Endometrium (tissue), 2 donors: ENCODE results near the gene RAD9B.
"Not testable (repeated sequence)": the region's sequence is repeated elsewhere in the genome, so short reads cannot be mapped to it uniquely, and the experiment has no call there.

Source experiments
- FAIRE-seq: peaks from 2 replicates; lab custom pipeline; 2012; peaks lifted over from hg19 to GRCh38; lab: Jason Lieb, UNC
- donor health status: control.
- donor health status: control.

RAD9B gene

DNA sequence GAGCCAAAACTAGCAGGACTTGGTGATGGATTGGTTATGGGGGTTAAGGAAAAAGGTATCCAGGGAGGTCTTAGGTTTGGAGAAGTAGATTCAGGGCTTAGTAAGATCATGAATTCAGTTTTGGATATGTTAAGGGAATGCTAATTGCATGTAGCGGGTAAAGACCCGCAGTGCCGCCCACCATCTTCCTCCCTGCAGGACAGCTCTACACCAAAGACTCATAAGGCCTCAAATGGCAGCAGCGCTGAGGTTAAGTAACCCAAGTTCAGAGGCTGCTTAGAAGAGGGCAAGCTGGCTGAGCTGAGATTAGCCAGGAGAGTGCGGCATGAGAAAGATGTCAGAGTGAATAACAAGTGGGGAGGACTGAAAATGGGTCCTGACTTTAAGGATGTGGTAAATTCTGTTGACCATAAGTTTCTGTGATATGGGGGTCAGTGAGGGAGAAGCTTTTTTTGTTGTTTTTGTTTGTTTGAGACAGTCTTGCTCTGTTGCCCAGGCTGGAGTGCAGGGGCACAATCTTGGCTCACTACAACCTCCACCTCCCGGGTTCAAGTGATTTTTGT is 26.2 kb downstream of the RAD9B start:
- no peak for FAIRE-seq

DNA sequence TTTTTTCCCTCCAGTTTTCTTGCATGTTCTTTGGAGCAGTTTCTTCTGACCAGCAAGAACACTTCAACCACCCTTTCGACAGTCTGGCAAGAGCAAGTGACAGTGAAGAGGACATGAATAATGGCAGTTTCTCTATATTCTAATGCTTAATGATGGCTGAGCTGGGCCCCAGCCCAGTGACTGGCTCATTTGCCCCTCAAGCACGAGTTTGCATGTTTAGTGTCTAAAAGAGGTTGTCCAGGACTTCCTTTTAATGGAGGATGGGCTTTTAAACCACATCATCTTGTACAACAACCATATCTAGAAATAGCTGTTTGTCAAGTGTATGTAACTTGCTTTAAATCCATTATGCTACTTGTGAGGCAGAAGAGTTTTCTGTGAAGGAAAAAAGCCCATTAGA is 28.4 kb downstream of the RAD9B start:
- FAIRE-seq, result no peak

DNA sequence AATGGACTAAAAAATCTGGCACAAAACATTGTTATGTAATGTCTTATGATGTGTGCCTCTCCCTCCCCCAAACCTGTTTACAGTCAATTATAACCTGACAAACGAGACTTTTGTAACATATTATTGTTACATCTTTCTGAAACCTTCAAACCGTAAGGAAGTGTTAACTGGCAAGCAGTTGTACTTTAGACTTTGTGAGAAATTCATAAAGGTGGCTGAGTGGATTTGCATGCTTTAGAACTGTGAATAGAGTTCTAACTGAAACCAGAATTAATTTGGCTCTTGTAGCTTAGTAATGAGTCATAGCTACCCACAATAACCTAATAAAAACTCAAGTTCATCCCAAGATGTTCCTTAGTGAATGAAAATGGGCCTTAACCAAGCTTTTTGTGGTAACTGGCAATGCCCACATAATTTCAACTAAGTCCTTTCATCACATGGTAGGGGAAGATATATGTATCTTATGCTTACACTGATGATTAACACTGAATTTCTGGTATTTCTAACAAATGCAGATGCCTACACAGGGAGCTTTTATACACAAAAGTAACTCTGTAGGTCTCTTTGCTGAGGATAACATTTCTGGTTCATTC is 29.7 kb downstream of the RAD9B start:
- FAIRE-seq, result no peak

DNA sequence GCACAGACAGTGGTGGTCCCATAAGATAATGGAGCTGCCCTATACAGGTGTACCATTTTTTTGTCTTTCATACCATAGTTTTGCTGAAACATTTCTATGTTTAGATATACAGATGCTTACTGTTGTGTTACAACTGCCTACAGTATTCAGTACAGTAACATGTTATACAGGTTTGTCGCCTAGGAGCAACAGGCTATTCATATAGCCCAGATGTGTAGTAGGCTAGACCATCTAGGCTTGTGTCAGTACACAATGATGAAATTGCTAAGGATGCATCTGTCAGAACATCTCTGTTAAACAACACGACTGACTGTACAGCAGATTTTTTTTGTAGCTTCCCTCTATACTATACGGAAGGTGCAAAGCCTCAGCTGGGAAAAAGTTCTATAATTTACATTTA is 30.5 kb downstream of the RAD9B start:
- no peak for FAIRE-seq

DNA sequence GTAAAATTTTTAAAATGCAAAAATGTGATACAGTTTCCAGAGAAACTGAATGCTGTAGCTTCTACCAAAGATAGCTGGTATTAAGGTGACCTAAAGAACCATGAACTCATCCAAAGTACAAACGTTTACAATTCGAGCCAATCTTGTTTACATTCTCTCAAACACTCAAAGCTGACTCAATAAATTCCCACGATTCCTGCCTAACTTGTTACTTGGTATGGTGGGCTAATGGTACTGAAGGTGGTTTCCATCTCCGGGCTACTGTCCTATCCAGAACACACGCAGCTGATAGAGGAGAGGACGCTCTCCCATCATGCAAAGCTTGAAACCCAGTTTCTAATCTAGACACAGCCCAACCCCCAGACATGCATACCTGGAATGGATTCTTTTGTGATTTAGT is 31.5 kb downstream of the RAD9B start:
- no peak for FAIRE-seq

DNA sequence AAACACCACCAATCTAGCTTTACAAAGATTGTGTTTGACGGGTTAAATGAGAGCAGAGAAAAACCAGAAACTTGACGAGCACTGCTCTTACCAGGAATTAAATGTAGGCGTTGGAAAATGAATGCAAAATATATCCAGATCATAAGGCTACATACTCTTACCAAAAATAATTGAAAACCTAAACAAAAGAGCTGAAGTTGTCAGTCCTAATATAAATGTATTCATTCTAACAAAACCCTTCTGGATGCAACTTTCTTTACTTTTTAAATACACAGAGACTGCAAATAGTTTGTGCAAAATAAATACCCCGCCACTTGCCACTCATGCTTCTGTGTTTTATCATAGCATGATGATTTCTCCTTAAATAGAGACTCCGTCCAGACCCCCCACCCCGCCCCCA is 32.7 kb downstream of the RAD9B start:
- no peak for FAIRE-seq

DNA sequence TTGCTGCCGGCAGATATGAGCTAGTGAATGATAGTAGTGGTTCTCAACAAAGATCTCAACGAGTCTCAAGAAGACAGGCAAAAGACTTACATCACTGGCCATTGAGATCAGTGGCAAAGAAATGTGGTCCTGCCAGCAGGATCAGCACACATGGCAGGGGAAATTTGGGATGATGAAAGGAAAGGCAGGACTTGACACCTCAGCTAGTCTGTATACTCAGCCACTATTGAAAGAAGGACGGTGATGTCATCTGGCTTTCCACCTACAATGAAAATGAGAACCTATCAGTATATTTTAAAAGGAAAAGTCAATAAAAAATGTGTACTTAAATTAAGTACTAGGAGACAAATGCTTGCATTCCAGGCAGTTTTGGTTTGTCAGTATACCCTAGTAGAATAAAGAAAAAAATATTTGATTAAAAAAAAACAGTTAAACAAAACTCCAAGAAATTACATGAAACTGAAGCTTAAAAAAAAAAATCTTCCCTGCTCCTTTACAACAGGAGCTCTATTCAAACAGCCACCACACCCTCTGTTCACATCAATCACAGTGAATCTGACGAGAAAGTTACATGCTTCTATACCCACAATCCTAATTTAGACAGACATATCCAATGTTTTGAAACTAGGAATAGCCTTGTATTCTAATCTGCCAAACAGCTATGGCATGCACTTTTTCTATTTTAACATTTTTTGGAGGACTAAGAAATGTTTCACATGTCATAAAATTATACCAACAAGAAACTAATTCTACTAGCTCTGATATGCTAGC is 34.9 kb downstream of the RAD9B start:
- no peak for FAIRE-seq

DNA sequence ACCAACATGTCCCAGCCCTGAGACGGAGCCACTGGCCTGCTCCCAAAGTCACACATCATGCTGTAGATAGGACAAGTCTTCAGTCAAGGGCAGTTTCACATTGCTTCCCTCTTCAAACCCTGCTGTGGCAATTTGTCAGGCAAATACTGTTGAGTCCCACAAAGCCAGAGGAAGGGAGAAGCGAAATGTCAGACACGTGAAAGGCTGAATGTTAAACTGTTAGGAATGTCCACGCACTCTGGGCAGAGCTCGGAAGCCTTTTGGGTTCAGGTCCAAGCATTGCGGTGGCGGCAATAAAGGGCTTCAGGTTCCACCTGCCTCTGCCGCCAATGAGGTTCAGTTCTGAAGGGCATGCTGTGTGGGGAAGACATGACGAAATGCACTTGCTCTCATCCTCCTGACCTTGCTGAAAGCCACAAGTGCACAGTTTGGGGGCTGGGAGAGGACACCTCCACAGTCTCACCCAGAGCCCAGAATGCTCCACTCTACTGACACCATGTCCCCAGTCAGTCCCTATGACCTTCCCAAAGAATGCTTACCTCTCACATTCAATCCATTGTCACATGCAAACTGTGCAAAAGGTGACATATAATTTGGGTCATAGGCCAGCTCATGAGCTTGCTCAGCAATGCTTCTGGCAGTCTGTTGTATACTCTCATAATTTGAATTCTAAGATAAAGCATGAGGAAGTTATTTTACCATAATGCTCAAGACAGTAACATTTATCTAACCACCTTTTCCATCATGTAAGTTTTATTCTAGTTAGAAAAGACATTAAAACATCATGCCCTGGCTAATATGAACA is 35.7 kb downstream of the RAD9B start:
- no peak for FAIRE-seq

DNA sequence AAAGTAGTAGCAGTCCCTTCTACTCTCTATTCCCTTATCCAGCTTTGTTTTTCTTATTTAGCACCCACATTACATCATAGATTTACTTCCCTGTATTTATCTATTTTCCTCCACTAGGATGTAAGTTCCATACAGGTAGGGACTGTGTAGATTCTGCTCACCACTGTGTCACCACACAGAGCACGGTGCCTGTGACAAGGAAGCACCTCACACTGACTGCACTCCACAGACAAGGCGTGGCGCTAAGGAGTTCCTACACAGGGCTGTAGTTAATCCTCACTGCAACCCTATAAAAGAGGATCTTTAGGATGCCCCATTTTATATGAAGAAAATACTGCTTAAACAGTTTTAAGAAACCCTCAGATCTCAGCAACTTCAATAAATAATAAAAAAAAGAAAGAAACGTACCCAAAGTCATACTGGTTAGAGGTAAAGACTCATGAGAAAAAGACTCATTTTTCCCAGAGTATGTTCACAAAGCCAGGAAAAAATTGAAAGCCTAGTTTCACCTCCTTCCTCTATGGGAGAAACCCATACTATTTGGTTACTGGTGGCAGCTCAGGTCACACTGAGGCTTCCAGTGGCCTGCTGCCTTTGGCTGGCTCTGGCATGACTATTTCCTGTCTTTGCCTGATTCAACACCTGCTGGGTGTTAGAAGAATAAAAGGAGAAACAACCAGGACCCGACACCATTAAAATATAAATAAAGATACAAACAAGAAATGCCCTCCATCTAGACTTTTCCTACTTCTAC is 36.9 kb downstream of the RAD9B start:
- FAIRE-seq, result no peak

DNA sequence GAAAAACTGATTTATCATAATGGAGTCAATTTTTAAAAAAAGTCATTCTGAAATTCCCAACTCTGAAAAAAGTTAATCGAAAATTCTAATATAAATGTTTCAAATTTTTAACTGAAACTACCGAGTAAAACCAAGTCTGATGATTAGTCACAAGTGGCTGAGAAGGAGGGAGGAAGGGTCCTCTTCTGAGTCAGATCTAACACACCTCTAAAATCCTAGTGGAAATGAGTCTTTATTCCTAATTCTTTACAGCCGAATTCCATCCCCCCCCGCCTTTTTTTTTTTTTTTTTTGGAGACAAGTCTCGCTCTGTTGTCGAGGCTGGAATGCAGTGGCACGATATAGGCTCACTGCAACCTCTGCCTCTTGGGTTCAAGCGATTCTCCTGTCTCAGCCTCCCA is 37.9 kb downstream of the RAD9B start:
- FAIRE-seq, result no peak

DNA sequence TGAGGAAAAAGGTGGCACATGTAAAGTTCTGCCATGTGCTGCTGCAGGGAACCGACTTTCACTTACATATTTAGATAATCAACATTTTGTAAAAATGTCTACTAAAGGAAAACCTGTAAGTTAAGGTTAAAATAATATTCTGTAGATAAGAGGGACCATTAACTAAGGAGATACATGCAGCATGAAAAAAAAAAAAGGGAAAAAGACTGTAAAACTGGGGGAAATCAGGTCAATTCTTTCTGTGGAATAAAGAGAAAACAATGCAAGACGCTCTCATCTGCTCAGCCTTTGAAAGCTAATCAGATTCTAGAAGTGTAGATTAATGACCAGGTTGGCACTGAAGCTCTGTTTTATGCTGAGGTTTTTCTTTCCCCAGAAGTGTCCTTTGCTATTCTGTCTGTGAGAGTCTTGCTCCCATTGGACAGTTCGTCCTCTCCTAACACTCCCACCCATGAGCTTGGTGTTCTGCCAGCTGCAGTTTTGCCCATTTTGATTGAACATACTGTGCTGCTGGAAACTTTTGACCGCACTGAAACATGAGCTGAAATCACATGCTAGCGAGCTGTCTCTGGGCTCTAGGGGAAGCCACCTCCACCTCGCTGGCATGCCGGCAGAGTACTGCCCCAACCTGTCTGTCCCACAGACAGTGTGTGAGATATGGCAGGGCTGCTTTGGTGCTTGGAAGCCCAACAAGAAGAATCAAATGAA is 41.3 kb downstream of the RAD9B start:
- no peak for FAIRE-seq

DNA sequence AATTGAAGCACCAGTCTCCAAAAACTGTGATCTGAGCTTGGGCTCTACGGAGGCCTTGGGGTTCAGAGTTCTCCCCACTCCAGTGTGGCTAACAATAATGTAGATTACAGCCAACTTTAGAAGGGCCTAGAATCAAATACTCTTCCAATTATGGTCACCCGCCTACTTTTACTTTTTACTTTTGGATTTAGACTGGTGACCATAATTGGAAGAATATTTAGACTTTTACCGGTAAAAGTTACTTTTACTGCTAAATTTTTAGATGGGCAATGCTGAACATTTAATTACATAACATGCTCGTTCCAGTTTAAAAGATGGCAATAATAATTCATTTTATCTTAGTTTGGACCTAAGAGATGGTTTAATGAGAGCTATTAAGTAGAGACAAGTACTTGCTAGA is 41.8 kb downstream of the RAD9B start:
- FAIRE-seq, result no peak

DNA sequence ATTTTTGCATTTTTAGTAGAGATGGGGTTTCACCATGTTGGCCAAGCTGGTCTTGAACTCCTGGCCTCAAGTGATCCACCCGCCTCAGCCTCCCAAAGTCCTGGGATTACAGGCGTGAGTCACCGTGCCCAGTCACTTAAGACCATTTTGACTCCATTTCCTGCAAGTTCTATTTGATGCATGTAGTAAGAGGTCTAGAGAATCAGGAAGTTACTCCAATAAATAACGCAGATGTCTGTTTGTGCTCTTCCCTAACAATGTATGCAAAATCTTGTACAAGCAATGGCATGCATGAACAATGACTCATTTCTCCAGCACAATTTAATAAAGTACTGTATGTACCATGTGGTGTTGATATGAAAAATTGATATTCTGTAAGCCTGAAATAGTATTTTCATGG is 43.1 kb downstream of the RAD9B start:
- not testable (repeated sequence) for FAIRE-seq

DNA sequence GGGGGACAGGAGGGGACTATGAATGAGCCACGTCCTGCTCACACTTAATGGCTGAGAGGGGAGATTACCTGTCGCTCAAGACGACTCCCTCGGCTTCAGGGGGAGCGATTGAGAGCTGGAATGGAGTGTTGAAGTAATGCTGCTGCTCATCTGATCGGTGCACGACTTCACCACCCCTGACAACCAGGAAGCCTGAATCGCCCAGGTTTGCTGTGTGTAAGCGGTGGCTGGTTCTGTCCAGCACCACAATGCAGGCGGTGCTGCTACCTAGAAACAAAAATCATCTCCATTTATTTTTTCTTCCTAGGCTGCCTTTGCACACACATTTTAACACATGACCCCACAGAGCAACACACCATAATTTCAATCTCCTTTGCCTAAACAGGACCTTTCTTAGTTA is 43.7 kb downstream of the RAD9B start:
- no peak for FAIRE-seq

DNA sequence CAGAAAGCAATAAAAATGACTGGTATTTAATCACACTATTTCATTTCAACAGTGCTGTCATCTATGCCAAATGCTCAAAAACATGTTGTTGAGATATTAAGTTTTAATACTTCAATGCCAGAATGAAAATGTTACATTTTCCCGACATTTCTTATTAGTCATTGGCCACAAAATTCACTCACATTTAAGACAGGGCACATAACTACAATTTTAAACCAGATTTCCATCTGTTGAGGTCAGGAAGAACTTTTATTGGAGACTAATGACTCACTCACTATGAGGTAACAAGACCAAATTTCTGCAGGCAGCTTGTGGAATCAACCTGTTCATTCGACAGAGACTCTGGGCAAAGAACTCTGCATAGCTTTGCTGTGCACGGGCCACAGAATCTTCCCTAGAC is 44.2 kb downstream of the RAD9B start:
- no peak for FAIRE-seq

DNA sequence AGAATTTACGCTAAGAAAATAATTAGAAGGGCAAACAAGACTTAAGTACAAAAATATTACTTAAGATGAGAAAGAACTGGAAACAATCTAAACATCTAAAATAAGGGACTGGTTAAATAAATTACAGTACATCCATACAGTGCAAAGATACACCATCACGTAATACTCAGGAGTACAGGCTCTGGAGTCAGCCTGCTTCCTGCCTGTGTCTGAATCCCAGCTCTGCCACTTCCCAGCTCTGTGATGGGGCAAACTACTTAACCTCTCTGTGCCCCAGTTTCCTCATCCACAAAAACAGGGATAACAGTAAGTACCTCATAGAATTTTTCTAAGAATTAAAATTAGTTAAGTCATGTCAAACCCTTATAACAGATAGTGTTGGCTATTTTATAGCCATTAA is 45.0 kb downstream of the RAD9B start:
- FAIRE-seq, result no peak

DNA sequence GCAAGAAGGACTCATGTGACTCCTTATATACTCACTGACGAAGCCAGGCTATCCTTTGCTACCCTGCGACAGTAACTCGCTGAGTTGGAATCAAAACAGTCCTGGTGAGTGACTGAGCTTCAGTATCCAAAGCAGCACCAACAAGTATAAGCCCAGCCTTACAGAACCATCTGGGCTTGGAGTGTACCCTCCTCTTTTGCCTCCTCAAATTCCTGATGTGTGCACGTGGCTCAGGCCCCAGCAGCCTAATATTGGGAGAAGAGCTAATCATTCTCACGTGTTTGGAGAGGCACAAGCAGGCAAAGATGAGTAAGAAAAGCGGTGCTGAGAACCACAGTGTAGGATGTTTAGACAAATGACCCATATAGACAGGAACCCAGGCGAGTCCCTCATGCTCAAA is 46.5 kb downstream of the RAD9B start:
- no peak for FAIRE-seq

DNA sequence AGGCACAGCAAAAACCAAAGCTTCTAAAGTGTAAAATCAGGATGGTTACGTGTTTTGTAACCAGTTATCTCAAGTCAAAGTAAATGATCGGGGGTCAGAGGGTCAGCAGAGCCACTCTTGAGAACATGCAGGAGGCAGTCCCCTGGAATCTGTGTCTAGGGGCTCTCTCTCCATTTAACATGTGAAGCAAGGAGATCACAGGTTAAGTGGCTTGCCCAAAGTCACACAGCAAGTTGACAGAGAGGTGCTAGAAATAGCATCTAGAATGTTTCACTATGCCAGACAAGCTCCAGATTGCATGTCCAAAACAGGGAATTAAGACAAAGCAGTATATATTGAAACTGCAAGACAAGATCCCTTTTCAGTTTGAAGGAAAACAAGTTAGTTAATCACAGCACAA is 47.6 kb downstream of the RAD9B start:
- FAIRE-seq, result no peak

DNA sequence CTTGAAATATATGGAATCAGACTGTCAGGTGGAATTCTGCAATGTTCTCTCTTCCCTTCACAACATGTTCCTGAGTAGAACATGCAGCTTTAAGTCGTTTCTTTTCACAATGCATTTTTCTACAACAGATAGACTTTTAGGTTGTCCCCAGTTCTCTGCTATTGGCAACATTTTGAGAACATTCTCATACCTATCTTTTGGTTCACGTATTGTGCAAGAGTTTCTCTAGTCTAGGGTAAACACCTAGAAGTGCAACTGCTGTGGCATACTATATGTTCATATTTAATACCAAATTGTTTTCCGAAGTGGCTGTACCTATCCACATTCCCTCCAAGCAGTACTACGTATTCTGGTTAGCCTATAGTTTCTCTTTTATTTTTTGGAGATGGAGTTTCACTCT is 48.9 kb downstream of the RAD9B start:
- FAIRE-seq, result no peak
